Measurements from ENCODE around the gene PPP6R1. TPM values are rescaled to one million over a fixed set of nuclear protein-coding genes. Genes with fewer than 3 reads are reported as not detected.

PPP6R1 gene
- total RNA-seq, 1 experiment from 2014 or later, result 113 TPM

- Histone ChIP-seq H3K4me3 (ENCODE audit: low read depth, low read length) (no peak overlapping the region), H3K27me3 (replicated peaks; ENCODE audit: control insufficient read depth, insufficient read depth, low read length) (no peaks in the 10 kb centered on the region), H3K9me3 (no peaks in the 10 kb centered on the region), H3K36me3 (ENCODE audit: control insufficient read depth, insufficient read depth, low read length) (no peaks in the 10 kb centered on the region), H3K4me1 (no peaks in the 10 kb centered on the region)
- H3K36me3 Mint-ChIP-seq (ENCODE audit: insufficient read depth, unreplicated experiment), result no peaks in the 10 kb centered on the region
- H3K27me3 Mint-ChIP-seq (ENCODE audit: insufficient read depth, unreplicated experiment), result no peaks in the 10 kb centered on the region
- no TSS peak for BruUV-seq (replicated peaks)
- no peak for TF ChIP-seq CTCF (IDR thresholded peaks at IDR 0.05; ENCODE audit: insufficient read depth in 1 of 2, low read depth in 1 of 2, low read length in 1 of 2, severe bottlenecking in 1 of 2, unreplicated experiment in 1 of 2)
- CTCF ChIA-PET, result no interaction called here
- no peaks in the 10 kb centered on the region for H3K4me1 Mint-ChIP-seq (ENCODE audit: low read depth, unreplicated experiment)
- H3K9me3 Mint-ChIP-seq (ENCODE audit: unreplicated experiment), result no peaks in the 10 kb centered on the region
- no peak overlapping the region for H3K27ac Mint-ChIP-seq (ENCODE audit: unreplicated experiment)
- POLR2A ChIA-PET, result no interaction called here
- H3K4me3 Mint-ChIP-seq (ENCODE audit: unreplicated experiment), result no peak overlapping the region
- DNase-seq, result no peak
- intact Hi-C loops (cut with micrococcal nuclease; ENCODE audit: unreplicated experiment), result no loop called here
Measured at GRCh38 chr19:55198651-55199050, 60.2 kb downstream of the PPP6R1 start.

GRCh38 chr19:55197528-55197927 lies 61.3 kb downstream of the PPP6R1 start:
- Mint-ChIP-seq H3K36me3 (ENCODE audit: insufficient read depth, unreplicated experiment) (no peaks in the 10 kb centered on the region), H3K9me3 (ENCODE audit: unreplicated experiment) (no peaks in the 10 kb centered on the region), H3K27me3 (ENCODE audit: insufficient read depth, unreplicated experiment) (no peaks in the 10 kb centered on the region), H3K27ac (ENCODE audit: unreplicated experiment) (no peak overlapping the region), H3K4me1 (ENCODE audit: low read depth, unreplicated experiment) (no peaks in the 10 kb centered on the region), H3K4me3 (ENCODE audit: unreplicated experiment) (no peak overlapping the region)
- Histone ChIP-seq H3K4me3 (ENCODE audit: low read depth, low read length) (no peak overlapping the region), H3K27me3 (replicated peaks; ENCODE audit: control insufficient read depth, insufficient read depth, low read length) (no peaks in the 10 kb centered on the region), H3K36me3 (ENCODE audit: control insufficient read depth, insufficient read depth, low read length) (no peaks in the 10 kb centered on the region), H3K9me3 (no peaks in the 10 kb centered on the region), H3K4me1 (no peaks in the 10 kb centered on the region)
- POLR2A ChIA-PET, result no interaction called here
- no TSS peak for BruUV-seq (replicated peaks)
- TF ChIP-seq CTCF (IDR thresholded peaks at IDR 0.05; ENCODE audit: insufficient read depth in 1 of 2, low read depth in 1 of 2, low read length in 1 of 2, severe bottlenecking in 1 of 2, unreplicated experiment in 1 of 2), result no peak
- intact Hi-C loops (cut with micrococcal nuclease; ENCODE audit: unreplicated experiment), result no loop called here
- CTCF ChIA-PET, result interaction anchor here (0.8 kb wide), 1 partner anchor 32 kb away, joined by 3 read pairs; the partner anchor contains the start of gene DNAAF3
- DNase-seq, result no peak

- Mint-ChIP-seq H3K9me3 (ENCODE audit: unreplicated experiment) (no peaks in the 10 kb centered on the region), H3K4me3 (ENCODE audit: unreplicated experiment) (no peak overlapping the region), H3K36me3 (ENCODE audit: insufficient read depth, unreplicated experiment) (no peaks in the 10 kb centered on the region), H3K27ac (ENCODE audit: unreplicated experiment) (no peak overlapping the region), H3K4me1 (ENCODE audit: low read depth, unreplicated experiment) (no peaks in the 10 kb centered on the region), H3K27me3 (ENCODE audit: insufficient read depth, unreplicated experiment) (no peaks in the 10 kb centered on the region)
- no peaks in the 10 kb centered on the region for H3K36me3 ChIP-seq (ENCODE audit: control insufficient read depth, insufficient read depth, low read length)
- H3K9me3 ChIP-seq, result no peaks in the 10 kb centered on the region
- intact Hi-C loops (cut with micrococcal nuclease; ENCODE audit: unreplicated experiment), result no loop called here
- no TSS peak for BruUV-seq (replicated peaks)
- CTCF ChIA-PET, result no interaction called here
- H3K27me3 ChIP-seq (replicated peaks; ENCODE audit: control insufficient read depth, insufficient read depth, low read length), result no peaks in the 10 kb centered on the region
- H3K4me3 ChIP-seq (ENCODE audit: low read depth, low read length), result no peak overlapping the region
- TF ChIP-seq CTCF (IDR thresholded peaks at IDR 0.05; ENCODE audit: insufficient read depth in 1 of 2, low read depth in 1 of 2, low read length in 1 of 2, severe bottlenecking in 1 of 2, unreplicated experiment in 1 of 2), result no peak
- no peaks in the 10 kb centered on the region for H3K4me1 ChIP-seq
- DNase-seq, result no peak
- POLR2A ChIA-PET, result no interaction called here
Measured at GRCh38 chr19:55196803-55197202, 62.0 kb downstream of the PPP6R1 start.

Data from Caco-2 (cell line).